ENCODE data around the gene NEUROD1. TPM values are rescaled to one million over a fixed set of nuclear protein-coding genes. Genes with fewer than 3 reads are reported as not detected.

The NEUROD1 gene
- total RNA-seq, 1 donor from 2014 or later = not detected

DNA sequence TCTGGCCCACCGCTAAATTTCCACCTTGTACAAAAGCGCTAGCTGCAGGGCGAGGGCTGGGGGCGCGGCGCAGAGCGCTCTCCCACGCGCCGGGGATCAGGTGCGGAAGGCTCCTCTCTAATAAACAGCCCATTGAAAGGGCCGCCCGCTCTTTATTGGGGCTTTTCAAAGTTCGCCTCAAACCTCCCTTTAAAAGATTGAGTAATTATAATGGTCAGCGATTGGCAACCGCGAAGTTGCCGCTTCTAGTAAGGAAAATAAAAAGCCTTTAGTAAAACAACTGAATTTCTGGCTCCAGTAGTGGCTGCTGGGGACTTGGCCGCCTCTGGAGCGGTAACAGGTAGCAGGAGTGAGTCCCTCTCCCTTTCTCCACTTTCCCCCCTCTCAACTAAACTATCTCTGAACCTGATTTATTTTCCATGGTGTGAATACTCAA is 755 bp downstream of the NEUROD1 start:
- no peak for DNase-seq

GRCh38 chr2:181678861-181679543 is 1.3 kb downstream of the NEUROD1 start:
- DNase-seq = no peak

DNA sequence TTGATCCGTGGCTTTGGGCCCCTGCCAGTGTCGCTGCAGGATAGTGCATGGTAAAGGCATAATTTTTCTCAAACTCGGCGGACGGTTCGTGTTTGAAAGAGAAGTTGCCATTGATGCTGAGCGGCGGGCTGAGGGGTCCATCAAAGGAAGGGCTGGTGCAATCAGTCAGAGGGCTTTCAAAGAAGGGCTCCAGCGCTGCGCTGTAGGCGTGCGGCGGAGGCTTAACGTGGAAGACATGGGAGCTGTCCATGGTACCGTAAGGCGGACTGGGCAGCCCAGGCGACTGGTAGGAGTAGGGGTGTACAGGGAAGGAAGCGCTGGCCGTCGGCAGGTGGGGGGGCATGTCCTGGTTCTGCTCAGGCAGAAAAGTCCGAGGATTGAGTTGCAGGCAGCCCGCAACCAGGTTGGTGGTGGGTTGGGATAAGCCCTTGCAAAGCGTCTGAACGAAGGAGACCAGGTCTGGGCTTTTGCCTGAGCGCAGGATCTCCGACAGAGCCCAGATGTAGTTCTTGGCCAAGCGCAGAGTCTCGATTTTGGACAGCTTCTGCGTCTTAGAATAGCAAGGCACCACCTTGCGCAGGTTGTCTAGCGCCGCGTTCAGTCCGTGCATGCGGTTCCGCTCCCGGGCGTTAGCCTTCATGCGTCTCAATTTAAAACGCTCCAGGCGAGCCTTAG is 2.3 kb downstream of the NEUROD1 start:
- DNase-seq = peak; percentile 88

DNA sequence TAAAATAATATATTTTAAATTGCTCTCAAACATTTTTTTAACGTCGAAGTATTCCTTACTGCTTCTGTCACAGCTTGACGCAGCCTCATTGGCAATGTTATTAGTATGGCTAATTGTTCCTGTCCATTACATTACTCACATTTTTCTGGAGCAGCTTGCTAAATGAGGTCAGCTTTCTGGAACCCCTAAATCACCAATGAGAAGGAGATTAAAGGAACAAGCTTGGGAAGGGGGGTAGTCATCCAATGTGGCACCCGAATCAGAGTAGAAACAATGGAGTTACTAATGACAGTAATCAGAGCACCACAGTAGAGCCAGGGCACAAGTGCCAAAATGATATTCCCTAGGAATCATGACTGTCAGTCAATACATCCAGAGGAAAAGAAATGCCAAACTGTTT is 5.1 kb downstream of the NEUROD1 start:
- no peak for DNase-seq

DNA sequence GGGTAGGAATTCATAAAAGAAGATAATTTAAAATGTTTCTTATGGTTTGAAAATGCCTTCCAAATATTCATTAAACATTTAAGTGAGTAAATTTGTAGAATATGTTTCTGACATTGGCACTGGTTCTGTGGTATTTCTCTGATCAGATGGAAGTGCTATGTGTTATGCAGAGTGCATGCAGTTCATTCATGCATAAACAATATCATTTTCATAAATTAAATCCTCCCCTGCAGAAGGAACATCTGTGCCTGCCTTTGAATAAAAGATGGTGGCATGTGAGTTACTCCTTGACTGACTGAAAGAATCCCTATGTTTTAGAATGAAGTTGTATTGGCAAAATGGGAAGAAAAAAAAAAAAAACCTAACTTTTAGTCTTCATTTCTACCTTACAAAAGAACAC is 5.9 kb downstream of the NEUROD1 start:
- no peak for DNase-seq

DNA sequence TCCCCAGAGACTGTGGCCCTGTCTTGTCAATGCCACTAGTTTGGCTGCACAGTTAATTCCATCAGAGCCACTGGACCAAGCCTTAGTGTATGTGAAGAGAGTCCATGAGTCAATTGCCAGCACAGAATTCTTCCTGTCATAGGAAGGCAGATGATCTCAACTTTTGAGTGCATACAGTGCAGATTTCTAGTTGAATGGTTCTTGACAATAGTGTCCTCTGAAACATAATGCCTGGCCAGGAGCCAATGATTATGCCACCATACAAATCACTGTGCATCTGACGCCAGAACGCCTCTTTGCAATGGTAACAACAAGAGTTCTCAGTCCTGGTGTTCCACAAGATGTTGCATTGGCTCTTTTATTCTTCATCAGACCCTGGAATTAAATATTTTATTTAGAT is 7.1 kb downstream of the NEUROD1 start:
- peak; percentile 15 for DNase-seq

DNA sequence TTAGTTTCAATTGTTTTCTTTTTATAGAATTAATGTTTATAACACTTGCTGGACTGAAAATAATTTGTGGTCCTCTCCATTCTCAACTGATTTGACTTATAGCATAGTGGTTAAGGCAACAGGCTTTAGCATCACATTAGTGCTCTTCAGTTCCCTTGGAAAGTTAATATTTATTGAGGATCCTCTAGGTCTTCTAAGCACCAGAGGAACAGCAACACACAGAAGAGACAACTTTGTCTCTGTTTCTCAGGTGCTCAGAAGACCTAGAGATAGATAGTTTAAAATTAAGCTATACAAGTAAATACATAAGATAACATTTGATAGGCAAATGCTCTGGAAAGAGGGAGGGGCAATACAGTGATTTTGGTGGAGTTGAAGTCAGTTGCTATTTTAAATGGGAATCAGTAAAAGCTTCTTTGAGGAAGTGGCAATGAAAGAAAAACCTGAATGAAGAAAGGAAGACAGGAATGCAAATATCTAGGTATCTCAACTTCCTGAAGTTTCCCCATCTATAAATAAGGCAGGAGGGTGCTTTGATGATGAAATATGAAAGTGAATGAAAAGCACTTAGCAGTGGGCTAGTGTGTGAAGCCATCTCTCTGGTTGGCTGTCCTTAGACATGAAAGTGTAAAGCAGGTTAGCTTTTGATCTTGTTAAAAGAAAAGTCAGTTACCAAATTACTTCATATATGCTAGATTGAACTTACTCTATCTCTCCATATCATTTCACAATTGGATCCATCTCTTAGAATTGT is 7.9 kb downstream of the NEUROD1 start:
- DNase-seq = no peak

- no peak for DNase-seq
Measured at GRCh38 chr2:181670632-181671031, 9.7 kb downstream of the NEUROD1 start.

GRCh38 chr2:181667234-181667633 is 13.1 kb downstream of the NEUROD1 start:
- DNase-seq = no peak

DNA sequence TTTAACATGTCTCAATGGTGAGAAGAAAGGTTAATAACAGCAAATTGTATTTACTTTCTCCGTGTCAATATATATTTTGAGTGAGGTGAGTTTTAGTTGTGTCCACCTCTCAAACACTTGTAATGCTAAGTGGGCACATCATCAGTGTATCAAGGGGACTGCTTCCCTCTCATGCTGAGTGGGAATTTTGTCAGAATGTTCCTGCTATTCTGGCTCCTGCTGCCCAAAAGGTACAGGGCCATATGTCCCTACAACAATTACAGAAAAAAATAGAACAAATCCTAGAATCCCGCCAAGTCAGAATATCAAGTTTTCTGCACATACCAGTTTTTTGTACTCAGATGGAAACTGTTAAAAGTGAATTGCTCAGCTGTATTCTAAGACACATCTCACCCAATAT is 18.0 kb downstream of the NEUROD1 start:
- DNase-seq = no peak

DNA sequence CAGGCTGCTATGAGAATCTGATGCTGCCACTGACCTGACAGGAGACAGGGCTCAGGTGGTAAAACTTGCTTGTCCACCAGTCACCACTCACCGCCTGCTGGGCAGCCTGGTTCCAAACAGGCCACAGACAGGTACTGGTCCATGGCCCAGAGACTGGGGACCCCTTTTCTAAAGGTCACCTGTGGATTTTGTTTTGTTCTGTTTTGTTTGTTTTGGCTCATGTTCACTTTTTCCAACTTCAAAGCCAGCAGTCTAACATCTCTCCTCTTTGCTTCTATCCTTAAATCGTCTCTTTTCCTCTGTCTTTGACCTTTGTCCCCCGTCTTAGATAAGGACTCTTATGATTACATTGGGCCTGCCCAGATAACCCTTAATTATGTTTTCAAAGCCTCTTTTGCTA is 20.1 kb downstream of the NEUROD1 start:
- no peak for DNase-seq

- DNase-seq = no peak
Measured at GRCh38 chr2:181658444-181658843, 21.9 kb downstream of the NEUROD1 start.

GRCh38 chr2:181657379-181657778 is 22.9 kb downstream of the NEUROD1 start:
- DNase-seq = no peak

DNA sequence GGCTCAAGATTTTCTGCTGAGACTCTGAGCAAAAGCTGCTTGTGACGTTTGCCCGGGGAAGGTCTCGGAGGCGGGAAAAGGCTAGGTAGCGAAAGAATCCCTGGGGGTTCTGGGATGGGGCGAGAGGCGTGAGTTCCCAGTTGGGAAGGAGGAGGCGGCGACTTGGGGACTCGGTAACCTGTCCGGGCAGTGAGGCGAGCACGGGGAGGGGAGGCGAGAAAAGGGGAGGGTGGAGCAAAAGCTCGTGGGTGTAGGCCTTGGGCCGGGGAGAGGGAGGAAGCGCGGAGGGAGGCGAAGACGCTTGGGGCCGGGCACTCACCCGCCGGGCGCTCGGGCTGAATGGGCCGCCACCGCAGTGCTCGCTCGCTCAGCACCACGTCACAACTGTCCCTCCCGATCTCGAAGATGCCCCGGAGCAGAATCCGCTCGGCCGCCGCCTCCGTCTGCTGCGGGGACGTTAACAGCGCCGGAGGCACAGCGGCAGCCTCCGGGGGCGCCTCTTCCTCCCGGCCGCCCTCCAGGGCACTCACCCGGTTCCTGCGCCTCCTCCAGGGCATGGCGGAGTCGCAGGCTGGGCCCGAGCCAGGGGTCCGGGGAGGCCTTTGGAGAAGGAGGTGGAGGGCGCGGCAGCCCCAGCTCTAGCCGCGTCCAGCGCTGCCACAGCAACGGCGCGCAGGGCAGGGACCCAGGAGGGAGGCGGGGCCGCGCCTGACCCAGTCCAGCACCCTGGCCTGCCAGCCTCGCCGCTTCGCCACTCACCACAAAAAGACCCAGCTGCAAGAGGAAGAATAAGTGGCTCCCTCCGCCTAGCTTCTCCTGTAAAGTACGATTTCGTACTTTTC is 23.6 kb downstream of the NEUROD1 start, which contains the start of gene CERKL:
TSS of gene CERKL (minus strand) at position 656 of the 842 bp plus-strand sequence. CDS start at position 557, 99 bp downstream.
- no peak for DNase-seq

DNA sequence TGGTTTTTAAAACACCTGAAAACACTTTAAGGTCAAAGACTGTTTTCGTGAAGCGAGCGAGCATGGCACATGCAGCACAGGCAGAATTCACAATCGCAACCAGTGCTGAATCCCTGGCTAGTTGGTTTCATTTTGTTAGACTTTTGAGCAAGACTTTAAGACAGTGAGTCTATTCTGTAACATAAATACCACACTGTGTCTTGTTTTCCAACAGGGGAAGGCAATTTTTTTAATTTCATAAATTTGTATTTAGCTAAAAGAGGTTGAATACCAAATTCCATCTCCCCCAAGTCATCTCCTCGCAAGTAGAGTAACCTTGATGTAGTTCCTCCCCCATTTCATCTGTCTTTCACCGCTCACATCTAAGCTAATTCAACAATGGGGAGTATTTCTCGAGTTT is 24.8 kb downstream of the NEUROD1 start:
- no peak for DNase-seq

DNA sequence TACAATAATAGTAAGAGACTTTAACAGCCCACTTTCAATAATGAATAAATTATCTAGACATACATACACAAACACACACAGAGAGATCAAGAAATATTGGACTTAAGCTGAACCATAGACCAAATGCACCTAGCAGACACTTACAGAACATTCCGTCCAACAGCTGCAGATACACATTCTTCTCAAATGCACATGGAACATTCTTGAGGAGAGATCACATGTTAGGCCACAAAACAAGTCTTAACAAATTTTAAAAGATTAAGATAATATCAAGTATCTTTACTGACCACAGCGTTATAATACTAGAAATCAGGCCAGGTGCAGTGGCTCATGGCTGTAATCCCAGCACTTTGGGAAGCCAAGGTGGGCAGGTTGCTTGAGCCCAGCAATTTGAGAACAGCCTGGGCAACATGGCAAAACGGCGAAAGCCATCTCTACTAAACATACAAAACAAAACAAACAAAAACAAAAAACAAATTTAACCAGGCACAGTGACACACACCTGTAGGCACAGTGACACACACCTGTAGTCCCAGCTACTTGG is 30.8 kb downstream of the NEUROD1 start:
- DNase-seq = no peak

- DNase-seq = no peak
Measured at GRCh38 chr2:181648478-181649155, 31.7 kb downstream of the NEUROD1 start.

DNA sequence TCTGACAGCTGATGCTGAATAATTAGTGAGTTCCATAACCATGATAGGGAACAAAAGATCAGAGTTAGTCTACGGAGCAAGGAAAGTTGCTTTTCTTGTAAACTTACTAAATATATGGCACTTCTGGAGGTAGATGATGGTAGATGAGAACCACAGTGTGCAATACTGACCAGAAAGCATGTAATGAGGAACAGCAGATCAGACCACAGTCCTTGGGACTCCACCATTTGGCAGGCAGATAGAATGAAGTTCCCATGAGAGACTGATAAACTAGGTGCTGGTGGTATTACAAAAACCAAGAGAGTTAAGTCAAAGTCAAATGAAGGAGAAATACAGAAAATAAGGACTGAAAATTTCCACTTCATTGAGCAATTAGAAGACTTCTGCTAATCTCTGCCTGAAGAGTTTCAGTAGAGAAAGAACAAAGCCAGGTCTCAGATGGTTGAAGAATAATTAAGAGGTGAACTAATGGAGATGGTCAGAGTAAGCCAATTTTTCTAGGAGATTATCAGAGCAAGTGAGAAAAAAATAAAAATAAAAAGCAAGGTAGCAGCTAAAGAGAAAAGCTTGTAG is 33.8 kb downstream of the NEUROD1 start:
- DNase-seq = no peak

DNA sequence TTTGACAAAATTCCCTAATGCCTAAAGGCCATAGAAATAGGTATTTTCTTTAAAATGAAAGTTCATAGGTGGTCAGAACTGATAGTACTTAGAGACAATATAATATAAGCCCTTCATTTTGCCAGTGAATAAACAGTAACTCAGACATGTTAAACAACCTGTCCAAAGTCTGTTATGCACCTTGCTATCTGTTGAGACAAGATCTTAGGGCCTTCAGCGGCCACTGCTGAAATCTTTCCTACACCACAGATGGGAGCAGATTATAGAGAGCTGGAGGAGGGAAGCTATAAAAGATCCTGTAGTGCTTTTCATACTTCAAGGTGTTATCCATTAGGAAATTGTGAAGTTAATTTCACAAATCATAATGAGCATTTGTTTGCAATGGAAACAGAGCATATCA is 37.2 kb downstream of the NEUROD1 start:
- DNase-seq = no peak

DNA sequence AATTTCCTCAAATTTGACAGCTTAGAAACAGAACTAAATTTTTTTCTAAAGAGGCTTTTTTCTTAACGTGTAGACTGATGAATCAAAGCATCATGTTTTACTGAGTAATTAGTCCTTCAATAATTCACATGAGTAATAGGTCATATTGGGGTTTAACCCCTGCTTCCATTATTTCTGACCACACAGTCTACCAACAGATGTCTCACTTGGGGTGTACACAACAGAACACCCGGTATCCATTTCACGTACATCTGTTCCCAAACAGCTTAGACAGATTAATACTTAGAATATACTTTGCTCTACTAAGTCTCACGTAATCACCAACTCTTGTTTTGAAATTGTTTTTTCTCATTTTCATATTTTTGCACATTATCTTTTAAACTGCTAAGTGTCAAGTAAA is 38.2 kb downstream of the NEUROD1 start:
- no peak for DNase-seq

- DNase-seq = no peak
Measured at GRCh38 chr2:181639686-181640085, 40.6 kb downstream of the NEUROD1 start.
